Measurements from ENCODE around the gene SP4.

SP4 gene

GRCh38 chr7:21426286-21427181 is 1.3 kb upstream of the SP4 start:
- H3K4me3 ChIP-seq (ENCODE audit: low read depth, low read length, poor library complexity, severe bottlenecking), result peak overlapping the region; percentile 60
- no peaks in the 10 kb centered on the region for H3K27me3 ChIP-seq (ENCODE audit: insufficient read depth, low read length)
- H3K36me3 ChIP-seq (ENCODE audit: insufficient read depth, low read length), result no peaks in the 10 kb centered on the region; the same call in 1 of the 2 replicates
- peak overlapping the region; percentile 84 for H3K4me2 ChIP-seq (ENCODE audit: low read length)
- H3K9me2 ChIP-seq (ENCODE audit: low read depth, low read length), result no peaks in the 10 kb centered on the region
- H2AFZ ChIP-seq (ENCODE audit: low read length), result peak overlapping the region; percentile 49; the same call in 1 of the 2 replicates
- H3K4me1 ChIP-seq (ENCODE audit: insufficient read depth, low read length, severe bottlenecking), result peaks cover 37% of the 10 kb centered on the region
- no peak overlapping the region for H3K27ac ChIP-seq (ENCODE audit: low read depth, low read length, poor library complexity, severe bottlenecking)
- peaks cover 6% of the 10 kb centered on the region for H3K79me2 ChIP-seq (ENCODE audit: insufficient read depth, low read length)
- TF ChIP-seq CTCF (IDR thresholded peaks at IDR 0.05; ENCODE audit: low read length), result no peak; the same call in 1 of the 2 replicates
- TF ChIP-seq EZH2 (IDR thresholded peaks at IDR 0.05; ENCODE audit: borderline replicate concordance, low read length), result no peak
- no peaks in the 10 kb centered on the region for H3K9me3 ChIP-seq (ENCODE audit: low read length)
- no peaks in the 10 kb centered on the region for H4K20me1 ChIP-seq (ENCODE audit: insufficient read depth, low read length)
- H3K9ac ChIP-seq (ENCODE audit: low read length), result peak overlapping the region; percentile 57
- H3F3A ChIP-seq (ENCODE audit: insufficient read depth, low read length), result no peaks in the 10 kb centered on the region

- peak overlapping the region; percentile 81 for H3K27ac ChIP-seq (ENCODE audit: low read depth, low read length, poor library complexity, severe bottlenecking)
Measured at GRCh38 chr7:21427182-21427870, 557 bp upstream of the SP4 start.

GRCh38 chr7:21428659-21428941 is 717 bp downstream of the SP4 start:
- H4K20me1 ChIP-seq (ENCODE audit: insufficient read depth, low read length), result no peaks in the 10 kb centered on the region
- no peak overlapping the region for H2AFZ ChIP-seq (ENCODE audit: low read length)
- no peaks in the 10 kb centered on the region for H3K9me2 ChIP-seq (ENCODE audit: low read depth, low read length)
- TF ChIP-seq CTCF (IDR thresholded peaks at IDR 0.05; ENCODE audit: low read length) (no peak), EZH2 (IDR thresholded peaks at IDR 0.05; ENCODE audit: borderline replicate concordance, low read length) (no peak)
- no peaks in the 10 kb centered on the region for H3K9me3 ChIP-seq (ENCODE audit: low read length)
- no peaks in the 10 kb centered on the region for H3K27me3 ChIP-seq (ENCODE audit: insufficient read depth, low read length)
- H3K27ac ChIP-seq (ENCODE audit: low read depth, low read length, poor library complexity, severe bottlenecking), result peak overlapping the region; percentile 74
- peaks cover 57% of the 10 kb centered on the region for H3K4me1 ChIP-seq (ENCODE audit: insufficient read depth, low read length, severe bottlenecking)
- H3K36me3 ChIP-seq (ENCODE audit: insufficient read depth, low read length), result no peaks in the 10 kb centered on the region; the same call in 1 of the 2 replicates
- peaks cover 22% of the 10 kb centered on the region for H3K79me2 ChIP-seq (ENCODE audit: insufficient read depth, low read length)
- peak overlapping the region; percentile 78 for H3K4me2 ChIP-seq (ENCODE audit: low read length)
- peak overlapping the region; percentile 60 for H3K9ac ChIP-seq (ENCODE audit: low read length)
- H3K4me3 ChIP-seq (ENCODE audit: low read depth, low read length, poor library complexity, severe bottlenecking), result peak overlapping the region; percentile 72
- no peaks in the 10 kb centered on the region for H3F3A ChIP-seq (ENCODE audit: insufficient read depth, low read length)

More at GRCh38 chr7:21427182-21427870, 557 bp upstream of the SP4 start:
- Histone ChIP-seq H3K4me3 (ENCODE audit: low read depth, low read length, poor library complexity, severe bottlenecking) (peak overlapping the region; percentile 72), H3K27me3 (ENCODE audit: insufficient read depth, low read length) (no peaks in the 10 kb centered on the region), H3K79me2 (ENCODE audit: insufficient read depth, low read length) (peaks cover 14% of the 10 kb centered on the region), H3K4me2 (ENCODE audit: low read length) (peak overlapping the region; percentile 84), H3K36me3 (ENCODE audit: insufficient read depth, low read length) (no peaks in the 10 kb centered on the region; the same call in 1 of the 2 replicates), H3K9me3 (ENCODE audit: low read length) (no peaks in the 10 kb centered on the region), H3K9me2 (ENCODE audit: low read depth, low read length) (no peaks in the 10 kb centered on the region), H2AFZ (ENCODE audit: low read length) (no peak overlapping the region), H3K9ac (ENCODE audit: low read length) (peak overlapping the region; percentile 80), H3F3A (ENCODE audit: insufficient read depth, low read length) (no peaks in the 10 kb centered on the region), H3K4me1 (ENCODE audit: insufficient read depth, low read length, severe bottlenecking) (peaks cover 45% of the 10 kb centered on the region), H4K20me1 (ENCODE audit: insufficient read depth, low read length) (no peaks in the 10 kb centered on the region)
- TF ChIP-seq CTCF (IDR thresholded peaks at IDR 0.05; ENCODE audit: low read length) (no peak), EZH2 (IDR thresholded peaks at IDR 0.05; ENCODE audit: borderline replicate concordance, low read length) (no peak)

Data from OCI-LY1 (cell line).